HG03342 (cell line): Measurements from ENCODE around the gene SNX25.
"Not testable (repeated sequence)": the region's sequence is repeated elsewhere in the genome, so short reads cannot be mapped to it uniquely, and the experiment has no call there.

Source experiments
- ATAC-seq: cut with Tn5 transposase; IDR thresholded peaks from one replicate; pipeline ENCODE4 v1.9.1; 2021; ENCODE audit warnings: mild to moderate bottlenecking, moderate library complexity; ENCODE audit not compliant: unreplicated experiment

The SNX25 gene

GRCh38 chr4:185209031-185209851 lies at the start of gene SNX25:
SNX25 (plus strand) TSS chr4:185209598; CDS start chr4:185209827, 229 bp downstream.
- peak; percentile 74 for ATAC-seq

GRCh38 chr4:185165605-185166063 lies 43.8 kb upstream of the SNX25 start:
- ATAC-seq = peak; percentile 94

GRCh38 chr4:185167234-185167633 lies 42.2 kb upstream of the SNX25 start:
- ATAC-seq = no peak

- ATAC-seq = peak; percentile 90
These were observed 37.9 kb upstream of the SNX25 start for GRCh38 chr4:185171373-185172071.

- ATAC-seq = no peak
These were observed 29.9 kb upstream of the SNX25 start for GRCh38 chr4:185179488-185179887.

- no peak for ATAC-seq
These were observed 27.2 kb upstream of the SNX25 start for GRCh38 chr4:185182239-185182638.

GRCh38 chr4:185183622-185184281 lies 25.6 kb upstream of the SNX25 start:
- ATAC-seq = peak; percentile 55

- ATAC-seq = no peak
These were observed 22.6 kb upstream of the SNX25 start for GRCh38 chr4:185186769-185187168.

- no peak for ATAC-seq
These were observed 19.6 kb upstream of the SNX25 start for GRCh38 chr4:185189606-185190305.

GRCh38 chr4:185190306-185190856 lies 19.0 kb upstream of the SNX25 start:
- no peak for ATAC-seq

GRCh38 chr4:185192059-185192458 lies 17.3 kb upstream of the SNX25 start:
- peak; percentile 93 for ATAC-seq

GRCh38 chr4:185194924-185195888 lies 14.2 kb upstream of the SNX25 start:
- no peak for ATAC-seq

- ATAC-seq = no peak
These were observed 13.0 kb upstream of the SNX25 start for GRCh38 chr4:185196437-185196836.

- not testable (repeated sequence) for ATAC-seq
These were observed 11.2 kb upstream of the SNX25 start for GRCh38 chr4:185198189-185198588.

- ATAC-seq = peak; percentile 21
These were observed 7.1 kb upstream of the SNX25 start for GRCh38 chr4:185201977-185202962.

- ATAC-seq = no peak
These were observed 6.4 kb upstream of the SNX25 start for GRCh38 chr4:185202984-185203485.

GRCh38 chr4:185203486-185204237 lies 5.7 kb upstream of the SNX25 start, which contains the start of gene CFAP97:
CFAP97 (minus strand) TSS chr4:185204000; CDS start chr4:185191196, 12,804 bp downstream.
- peak; percentile 69 for ATAC-seq
